ENCODE results near the gene PSMD14. TPM values are rescaled to one million over a fixed set of nuclear protein-coding genes. Genes with fewer than 3 reads are reported as not detected.

PSMD14 gene
- total and polyA plus RNA-seq, 2 experiments from 2014 or later: 70.2 to 71.0 TPM

GRCh38 chr2:161382747-161383146 is 74.5 kb downstream of the PSMD14 start:
- H2AFZ ChIP-seq: no peak overlapping the region
- H3K27me3 ChIP-seq: no peaks in the 10 kb centered on the region
- no peaks in the 10 kb centered on the region for H3K9me3 ChIP-seq (ENCODE audit: low read depth)
- no peaks in the 10 kb centered on the region for H3K79me2 ChIP-seq
- TF ChIP-seq EZH2 (IDR thresholded peaks at IDR 0.05; ENCODE audit: borderline replicate concordance): no peak
- TF ChIP-seq CTCF (IDR thresholded peaks at IDR 0.05; ENCODE audit: poor library complexity): no peak
- TF ChIP-seq EZH2phosphoT487 (IDR thresholded peaks at IDR 0.05; ENCODE audit: low read depth, severe bottlenecking, unreplicated experiment): no peak
- no peaks in the 10 kb centered on the region for H3K4me1 ChIP-seq (ENCODE audit: insufficient read depth)
- no peaks in the 10 kb centered on the region for H3K9me2 ChIP-seq (replicated peaks; ENCODE audit: insufficient read depth)
- H3K27ac ChIP-seq: no peak overlapping the region
- H3K4me2 ChIP-seq: no peak overlapping the region
- WGBS (ENCODE audit: low lambda C conversion rate, missing lambda C conversion rate): 99% methylated on average over 4 of the region's 4 CpGs
- no peak overlapping the region for H3K4me3 ChIP-seq
- H4K20me1 ChIP-seq (ENCODE audit: insufficient read depth, poor library complexity, severe bottlenecking): no peaks in the 10 kb centered on the region
- no peak for DNase-seq (ENCODE audit: low spot score)
- H3K36me3 ChIP-seq (replicated peaks; ENCODE audit: insufficient read depth, low read depth): no peaks in the 10 kb centered on the region

GRCh38 chr2:161384864-161385263 is 76.6 kb downstream of the PSMD14 start:
- H3K9me2 ChIP-seq (replicated peaks; ENCODE audit: insufficient read depth): no peaks in the 10 kb centered on the region
- H3K27ac ChIP-seq: no peak overlapping the region
- no peak overlapping the region for H3K4me2 ChIP-seq
- H3K4me3 ChIP-seq: no peak overlapping the region
- H3K9me3 ChIP-seq (ENCODE audit: low read depth): no peaks in the 10 kb centered on the region
- H3K79me2 ChIP-seq: no peaks in the 10 kb centered on the region
- H4K20me1 ChIP-seq (ENCODE audit: insufficient read depth, poor library complexity, severe bottlenecking): no peaks in the 10 kb centered on the region
- H3K27me3 ChIP-seq: no peaks in the 10 kb centered on the region
- H3K36me3 ChIP-seq (replicated peaks; ENCODE audit: insufficient read depth, low read depth): no peaks in the 10 kb centered on the region
- no peak for DNase-seq (ENCODE audit: low spot score)
- no peaks in the 10 kb centered on the region for H3K4me1 ChIP-seq (ENCODE audit: insufficient read depth)
- H2AFZ ChIP-seq: no peak overlapping the region
- no peak for TF ChIP-seq EZH2 (IDR thresholded peaks at IDR 0.05; ENCODE audit: borderline replicate concordance)
- TF ChIP-seq CTCF (IDR thresholded peaks at IDR 0.05; ENCODE audit: poor library complexity): no peak
- no peak for TF ChIP-seq EZH2phosphoT487 (IDR thresholded peaks at IDR 0.05; ENCODE audit: low read depth, severe bottlenecking, unreplicated experiment)

- Histone ChIP-seq H3K4me2 (no peak overlapping the region), H3K4me1 (ENCODE audit: insufficient read depth) (no peaks in the 10 kb centered on the region), H3K36me3 (replicated peaks; ENCODE audit: insufficient read depth, low read depth) (no peaks in the 10 kb centered on the region), H4K20me1 (ENCODE audit: insufficient read depth, poor library complexity, severe bottlenecking) (no peaks in the 10 kb centered on the region), H3K4me3 (no peak overlapping the region), H3K9me2 (replicated peaks; ENCODE audit: insufficient read depth) (no peaks in the 10 kb centered on the region), H3K79me2 (no peaks in the 10 kb centered on the region), H3K27me3 (no peaks in the 10 kb centered on the region), H2AFZ (no peak overlapping the region), H3K27ac (no peak overlapping the region), H3K9me3 (ENCODE audit: low read depth) (no peaks in the 10 kb centered on the region)
- DNase-seq (ENCODE audit: low spot score): no peak
- TF ChIP-seq EZH2 (IDR thresholded peaks at IDR 0.05; ENCODE audit: borderline replicate concordance) (no peak), EZH2phosphoT487 (IDR thresholded peaks at IDR 0.05; ENCODE audit: low read depth, severe bottlenecking, unreplicated experiment) (no peak), CTCF (IDR thresholded peaks at IDR 0.05; ENCODE audit: poor library complexity) (no peak)
- WGBS (ENCODE audit: low lambda C conversion rate, missing lambda C conversion rate): 90% methylated on average over 2 of the region's 2 CpGs
These were observed 78.1 kb downstream of the PSMD14 start for GRCh38 chr2:161386228-161386824.
